Measurements from ENCODE around the gene METTL16. TPM values are rescaled to one million over a fixed set of nuclear protein-coding genes. Genes with fewer than 3 reads are reported as not detected.
A peak's percentile ranks its signal among the peaks of the same experiment; 100 is the strongest.

METTL16 gene, protein sequence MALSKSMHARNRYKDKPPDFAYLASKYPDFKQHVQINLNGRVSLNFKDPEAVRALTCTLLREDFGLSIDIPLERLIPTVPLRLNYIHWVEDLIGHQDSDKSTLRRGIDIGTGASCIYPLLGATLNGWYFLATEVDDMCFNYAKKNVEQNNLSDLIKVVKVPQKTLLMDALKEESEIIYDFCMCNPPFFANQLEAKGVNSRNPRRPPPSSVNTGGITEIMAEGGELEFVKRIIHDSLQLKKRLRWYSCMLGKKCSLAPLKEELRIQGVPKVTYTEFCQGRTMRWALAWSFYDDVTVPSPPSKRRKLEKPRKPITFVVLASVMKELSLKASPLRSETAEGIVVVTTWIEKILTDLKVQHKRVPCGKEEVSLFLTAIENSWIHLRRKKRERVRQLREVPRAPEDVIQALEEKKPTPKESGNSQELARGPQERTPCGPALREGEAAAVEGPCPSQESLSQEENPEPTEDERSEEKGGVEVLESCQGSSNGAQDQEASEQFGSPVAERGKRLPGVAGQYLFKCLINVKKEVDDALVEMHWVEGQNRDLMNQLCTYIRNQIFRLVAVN
- 37.6 TPM for total RNA-seq (2021; ENCODE audit: unreplicated experiment)
- 11.3 and 12.6 TPM in 2 replicates for polyA plus RNA-seq (2012)
- Bru-seq, nascent RNA = percentile 76 among the genes with signal in this experiment
- percentile 70 among the genes with signal in this experiment for BruChase-seq, experiment 1, labeled RNA remaining after a 6-hour chase
- BruChase-seq, experiment 2, labeled RNA remaining after a 2-hour chase = percentile 73 among the genes with signal in this experiment
- long read RNA-seq, full-length matches to known transcripts = 4 of 22 reads
- long read RNA-seq, partial matches to known transcripts = 2 of 22 reads
- long read RNA-seq, other reads (novel, unspliced or antisense) = 16 of 22 reads

DNA sequence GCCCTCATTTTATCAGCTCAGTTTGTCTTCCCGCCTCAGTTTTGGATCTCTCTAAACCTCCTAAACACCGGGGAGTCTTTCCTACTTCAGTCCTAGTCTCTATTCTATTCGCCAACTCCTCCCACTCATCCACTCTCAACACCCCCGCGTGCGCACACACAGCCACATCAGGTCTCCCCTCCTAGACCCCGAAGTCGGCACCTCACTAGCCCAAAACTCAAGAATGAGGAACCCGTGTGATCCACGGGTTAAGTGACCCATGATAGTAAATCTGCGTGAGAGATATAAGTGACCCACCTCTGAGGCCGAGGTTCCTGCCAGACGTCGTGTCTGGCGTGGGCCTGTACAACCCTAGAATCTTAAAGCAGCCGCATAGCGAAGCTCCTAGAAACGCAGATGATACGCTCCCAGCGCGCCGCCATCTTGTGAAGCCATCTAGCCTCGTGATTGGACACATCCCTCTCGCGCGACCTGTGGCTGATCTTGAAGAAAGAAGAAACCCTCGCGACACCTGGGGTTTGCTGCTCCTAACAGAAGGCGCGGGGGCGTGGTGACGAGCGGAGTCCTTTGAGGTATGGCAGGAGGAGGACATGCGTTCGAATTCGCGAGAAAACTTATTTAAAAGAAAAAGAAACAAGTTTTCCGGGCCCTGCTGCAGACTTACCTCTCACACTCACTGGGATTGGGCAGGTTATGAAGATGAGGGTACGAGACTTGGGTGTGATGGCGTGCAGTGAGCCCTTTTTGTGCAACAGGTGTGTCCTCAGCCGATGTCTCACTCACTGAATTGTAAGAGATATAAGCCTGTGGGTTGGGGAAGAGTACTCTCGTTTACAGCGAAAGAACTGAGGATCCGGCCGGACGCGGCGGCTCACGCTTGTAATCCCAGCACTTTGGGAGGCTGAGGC lies at the start of gene METTL16:
TSS of gene METTL16 (minus strand) at position 427 of the 908 bp plus-strand sequence. CDS start 9,557 bp downstream, outside the sequence.
- BruUV-seq (replicated peaks) = TSS peak; percentile 78
- TF ChIP-seq ZFX (IDR thresholded peaks at IDR 0.05) (peak; percentile 58), CEBPB (IDR thresholded peaks at IDR 0.05; ENCODE audit: low read depth) (no peak), POLR2A (IDR thresholded peaks at IDR 0.05; ENCODE audit: borderline replicate concordance, extremely low read depth, insufficient read depth, insufficient read length) (peak; percentile 47), EZH2phosphoT487 (IDR thresholded peaks at IDR 0.05; ENCODE audit: borderline replicate concordance) (no peak), TCF7L2 (IDR thresholded peaks at IDR 0.05; ENCODE audit: borderline replicate concordance, extremely low read depth, insufficient read depth, insufficient read length) (peak; percentile 92), YY1 (IDR thresholded peaks at IDR 0.05; ENCODE audit: extremely low read depth, insufficient replicate concordance, low read depth, low read length) (peak; percentile 98), RAD21 (IDR thresholded peaks at IDR 0.05; ENCODE audit: low read depth) (no peak), JUND (IDR thresholded peaks at IDR 0.05) (no peak), FOSL1 (IDR thresholded peaks at IDR 0.05; ENCODE audit: low read depth) (no peak), POLR2AphosphoS5 (IDR thresholded peaks at IDR 0.05; ENCODE audit: low read depth, low read length) (peak; percentile 85), SP1 (IDR thresholded peaks at IDR 0.05; ENCODE audit: low read depth) (0 out of 2 replicates have a peak, but pooled peaks have one; percentile 26), SIN3A (IDR thresholded peaks at IDR 0.05; ENCODE audit: low read depth) (peak; percentile 75), ELF1 (IDR thresholded peaks at IDR 0.05; ENCODE audit: borderline replicate concordance, low read depth) (no peak)
- TF ChIP-seq, protein P1, sequence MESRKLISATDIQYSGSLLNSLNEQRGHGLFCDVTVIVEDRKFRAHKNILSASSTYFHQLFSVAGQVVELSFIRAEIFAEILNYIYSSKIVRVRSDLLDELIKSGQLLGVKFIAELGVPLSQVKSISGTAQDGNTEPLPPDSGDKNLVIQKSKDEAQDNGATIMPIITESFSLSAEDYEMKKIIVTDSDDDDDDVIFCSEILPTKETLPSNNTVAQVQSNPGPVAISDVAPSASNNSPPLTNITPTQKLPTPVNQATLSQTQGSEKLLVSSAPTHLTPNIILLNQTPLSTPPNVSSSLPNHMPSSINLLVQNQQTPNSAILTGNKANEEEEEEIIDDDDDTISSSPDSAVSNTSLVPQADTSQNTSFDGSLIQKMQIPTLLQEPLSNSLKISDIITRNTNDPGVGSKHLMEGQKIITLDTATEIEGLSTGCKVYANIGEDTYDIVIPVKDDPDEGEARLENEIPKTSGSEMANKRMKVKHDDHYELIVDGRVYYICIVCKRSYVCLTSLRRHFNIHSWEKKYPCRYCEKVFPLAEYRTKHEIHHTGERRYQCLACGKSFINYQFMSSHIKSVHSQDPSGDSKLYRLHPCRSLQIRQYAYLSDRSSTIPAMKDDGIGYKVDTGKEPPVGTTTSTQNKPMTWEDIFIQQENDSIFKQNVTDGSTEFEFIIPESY (IDR thresholded peaks at IDR 0.05; ENCODE audit: extremely low read depth, insufficient replicate concordance, low read length) = peak; percentile 99
- TF ChIP-seq, protein P2, sequence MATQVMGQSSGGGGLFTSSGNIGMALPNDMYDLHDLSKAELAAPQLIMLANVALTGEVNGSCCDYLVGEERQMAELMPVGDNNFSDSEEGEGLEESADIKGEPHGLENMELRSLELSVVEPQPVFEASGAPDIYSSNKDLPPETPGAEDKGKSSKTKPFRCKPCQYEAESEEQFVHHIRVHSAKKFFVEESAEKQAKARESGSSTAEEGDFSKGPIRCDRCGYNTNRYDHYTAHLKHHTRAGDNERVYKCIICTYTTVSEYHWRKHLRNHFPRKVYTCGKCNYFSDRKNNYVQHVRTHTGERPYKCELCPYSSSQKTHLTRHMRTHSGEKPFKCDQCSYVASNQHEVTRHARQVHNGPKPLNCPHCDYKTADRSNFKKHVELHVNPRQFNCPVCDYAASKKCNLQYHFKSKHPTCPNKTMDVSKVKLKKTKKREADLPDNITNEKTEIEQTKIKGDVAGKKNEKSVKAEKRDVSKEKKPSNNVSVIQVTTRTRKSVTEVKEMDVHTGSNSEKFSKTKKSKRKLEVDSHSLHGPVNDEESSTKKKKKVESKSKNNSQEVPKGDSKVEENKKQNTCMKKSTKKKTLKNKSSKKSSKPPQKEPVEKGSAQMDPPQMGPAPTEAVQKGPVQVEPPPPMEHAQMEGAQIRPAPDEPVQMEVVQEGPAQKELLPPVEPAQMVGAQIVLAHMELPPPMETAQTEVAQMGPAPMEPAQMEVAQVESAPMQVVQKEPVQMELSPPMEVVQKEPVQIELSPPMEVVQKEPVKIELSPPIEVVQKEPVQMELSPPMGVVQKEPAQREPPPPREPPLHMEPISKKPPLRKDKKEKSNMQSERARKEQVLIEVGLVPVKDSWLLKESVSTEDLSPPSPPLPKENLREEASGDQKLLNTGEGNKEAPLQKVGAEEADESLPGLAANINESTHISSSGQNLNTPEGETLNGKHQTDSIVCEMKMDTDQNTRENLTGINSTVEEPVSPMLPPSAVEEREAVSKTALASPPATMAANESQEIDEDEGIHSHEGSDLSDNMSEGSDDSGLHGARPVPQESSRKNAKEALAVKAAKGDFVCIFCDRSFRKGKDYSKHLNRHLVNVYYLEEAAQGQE (IDR thresholded peaks at IDR 0.05; ENCODE audit: low read depth) = no peak
- TF ChIP-seq, protein P3, sequence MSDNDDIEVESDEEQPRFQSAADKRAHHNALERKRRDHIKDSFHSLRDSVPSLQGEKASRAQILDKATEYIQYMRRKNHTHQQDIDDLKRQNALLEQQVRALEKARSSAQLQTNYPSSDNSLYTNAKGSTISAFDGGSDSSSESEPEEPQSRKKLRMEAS (IDR thresholded peaks at IDR 0.05) = peak; percentile 75

More for the DNA sequence above, at the start of gene METTL16:
- POLR2A ChIA-PET = interaction anchor here (0.5 to 1.7 kb wide), 4 partner anchors 11 to 321 kb away, joined by 3 to 6 read pairs (median 5); no protein-coding TSS in a partner anchor
- Histone ChIP-seq H2AFZ (ENCODE audit: low read depth, low read length, poor library complexity, severe bottlenecking) (no peak within 1 kb of the TSS), H3K27me3 (ENCODE audit: insufficient read depth, low read length) (no peaks in the 10 kb centered on the region), H3K4me2 (ENCODE audit: low read length) (peak within 1 kb of the TSS; percentile 80), H3K27ac (ENCODE audit: low read depth, low read length) (peak within 1 kb of the TSS; percentile 78), H3K9me2 (ENCODE audit: insufficient read depth) (no peaks in the 10 kb centered on the region), H3K9me3 (ENCODE audit: control insufficient read depth in 1 of 2, insufficient read depth in 1 of 2, low read depth in 1 of 2, low read length in 2 of 2) (no peaks in the 10 kb centered on the region), H3K4me3 (replicated peaks in 1 of 2; ENCODE audit: low read depth in 1 of 2, low read length in 2 of 2) (peak within 1 kb of the TSS; percentile 74 to 99), H3K9ac (ENCODE audit: low read length) (peak within 1 kb of the TSS; percentile 85), H3K79me2 (ENCODE audit: insufficient read depth, low read length) (peaks cover 39% of the 10 kb centered on the region), H3K4me1 (ENCODE audit: control insufficient read depth in 1 of 2, insufficient read depth in 2 of 2, low read length in 2 of 2) (peaks cover 2 to 12% of the 10 kb centered on the region in 2 experiments; a peak in 2 of 4 replicates), H4K20me1 (ENCODE audit: insufficient read depth) (no peaks in the 10 kb centered on the region), H3K36me3 (ENCODE audit: control insufficient read depth in 1 of 2, insufficient read depth in 2 of 2, low read length in 2 of 2) (no peaks in the 10 kb centered on the region)
- CTCF ChIA-PET = interaction anchor here (0.7 to 1.0 kb wide), 3 partner anchors 95 to 129 kb away, joined by 3 read pairs; no protein-coding TSS in a partner anchor
- DNase-seq (ENCODE audit: low read depth, low spot score) (peak; percentile 98), ATAC-seq (peak; percentile 98)
- RAD21 ChIA-PET (ENCODE audit: low non-redundant PET in 1 of 2, low total read pairs in 2 of 2, uncharacterized antibody in 2 of 2, unreplicated experiment in 2 of 2) = interaction anchor here in 1 of 2 experiments (0.5 to 0.6 kb wide), 2 partner anchors 22 to 97 kb away, joined by 3 read pairs; no protein-coding TSS in a partner anchor
- intact Hi-C loops (cut with micrococcal nuclease) = loop anchor here (5.0 kb wide), 1 partner anchor 166 kb away; no protein-coding TSS in a partner anchor

All from HCT116 (cell line).